GDM1 (cell line): ENCODE results near the gene ADGRF1.
"Not testable (repeated sequence)": the region's sequence is repeated elsewhere in the genome, so short reads cannot be mapped to it uniquely, and the experiment has no call there.

Experiments used
- DNase-seq: peaks from one replicate; lab custom pipeline; 2025; lab: John Stamatoyannopoulos, UW

ADGRF1 gene

GRCh38 chr6:47022191-47022590 lies 19.9 kb downstream of the ADGRF1 start:
- no peak for DNase-seq

- DNase-seq, result no peak
Measured at GRCh38 chr6:47019941-47020340, 22.2 kb downstream of the ADGRF1 start.

DNA sequence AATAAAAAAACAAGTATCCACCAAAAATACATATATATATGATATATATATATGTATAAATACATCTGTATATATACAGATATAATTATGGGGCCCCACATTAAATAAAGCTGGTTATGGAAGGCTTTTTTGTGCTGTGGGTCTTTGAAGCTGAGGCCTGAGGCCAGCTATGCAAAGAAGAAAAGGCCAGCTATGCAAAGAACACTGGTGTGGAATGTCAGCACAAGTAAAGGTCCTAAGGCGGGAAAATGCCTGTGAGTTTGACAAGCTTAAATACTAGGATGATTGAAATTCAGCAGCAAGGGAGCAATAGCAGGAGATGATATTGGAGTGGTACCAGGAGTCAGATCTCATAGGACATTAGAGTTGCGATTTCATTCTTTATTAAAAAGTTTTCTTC lies 25.2 kb downstream of the ADGRF1 start:
- DNase-seq, result no peak

DNA sequence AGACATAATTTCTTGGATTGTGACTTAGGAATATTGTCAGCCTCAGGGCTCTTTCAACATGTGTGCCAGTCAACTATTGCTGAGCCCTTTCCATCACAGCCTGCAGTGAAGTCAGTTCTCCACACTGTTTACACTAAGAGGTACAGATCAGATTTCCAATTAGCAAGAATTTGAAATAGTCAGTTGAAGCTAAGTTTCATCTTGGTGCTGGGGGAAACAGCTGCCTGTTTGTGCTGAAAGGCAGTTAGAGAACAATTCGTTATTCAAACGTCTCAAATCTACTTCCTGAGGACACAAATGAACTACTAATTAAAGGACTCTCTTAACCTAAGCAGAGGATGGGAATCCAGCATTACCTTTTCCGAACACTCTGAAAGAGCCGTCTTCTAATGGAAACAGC lies 25.9 kb downstream of the ADGRF1 start:
- DNase-seq, result no peak

DNA sequence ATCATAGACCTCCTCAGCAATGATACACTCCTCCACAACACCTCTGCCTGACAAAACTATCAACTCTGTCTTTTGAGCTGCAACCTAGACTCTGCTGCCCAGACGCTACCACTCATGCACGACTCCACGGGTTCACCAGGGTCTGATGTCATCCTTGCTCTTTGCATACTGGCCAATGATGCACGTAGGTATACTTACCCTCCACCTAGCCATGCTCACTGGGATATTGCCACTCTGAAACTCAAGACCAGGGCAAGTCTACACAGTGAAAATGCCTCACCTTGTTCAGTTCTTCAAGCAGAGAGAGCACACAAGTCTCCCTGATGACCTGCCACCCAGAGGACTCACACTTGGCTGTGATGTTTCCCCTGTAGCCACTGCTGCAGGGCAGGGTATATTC lies 27.7 kb downstream of the ADGRF1 start:
- no peak for DNase-seq

GRCh38 chr6:47009583-47009982 lies 32.5 kb downstream of the ADGRF1 start:
- DNase-seq, result no peak

- DNase-seq, result no peak
Measured at GRCh38 chr6:47008397-47008763, 33.8 kb downstream of the ADGRF1 start.

DNA sequence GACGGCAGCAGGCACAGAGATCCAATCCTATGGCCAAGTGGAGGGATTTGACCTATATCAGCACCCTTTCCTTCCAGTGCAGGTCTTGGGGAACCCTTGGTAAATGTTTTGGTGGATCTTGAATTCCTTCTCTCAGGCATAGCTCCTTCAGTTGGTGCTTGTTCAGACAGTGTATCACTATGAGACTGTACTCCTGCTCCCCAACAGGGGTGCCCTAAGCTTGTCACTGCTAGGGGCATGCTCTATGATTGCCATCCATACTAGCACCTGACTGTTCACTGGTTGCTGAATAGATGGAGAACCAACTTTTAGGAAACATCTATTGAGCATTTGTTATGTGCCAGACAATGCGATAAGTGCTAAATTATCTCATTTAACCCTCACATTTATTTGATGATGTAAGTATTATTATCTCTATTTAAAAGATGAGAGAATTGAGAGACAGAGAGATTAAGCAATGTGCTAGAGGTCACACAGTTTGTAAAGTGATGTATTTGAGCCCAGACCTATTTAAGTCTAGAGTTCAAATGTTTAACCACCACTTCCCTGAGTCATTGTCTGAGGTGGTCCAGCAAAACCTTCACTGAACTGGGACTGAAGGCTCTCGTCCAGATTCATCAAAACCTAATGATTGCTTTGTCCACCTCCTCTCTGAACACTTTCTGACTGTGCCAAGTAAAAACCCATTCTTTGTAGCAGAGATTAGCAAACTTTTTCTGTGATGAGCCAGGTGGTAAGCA lies 34.3 kb downstream of the ADGRF1 start:
- no peak for DNase-seq

DNA sequence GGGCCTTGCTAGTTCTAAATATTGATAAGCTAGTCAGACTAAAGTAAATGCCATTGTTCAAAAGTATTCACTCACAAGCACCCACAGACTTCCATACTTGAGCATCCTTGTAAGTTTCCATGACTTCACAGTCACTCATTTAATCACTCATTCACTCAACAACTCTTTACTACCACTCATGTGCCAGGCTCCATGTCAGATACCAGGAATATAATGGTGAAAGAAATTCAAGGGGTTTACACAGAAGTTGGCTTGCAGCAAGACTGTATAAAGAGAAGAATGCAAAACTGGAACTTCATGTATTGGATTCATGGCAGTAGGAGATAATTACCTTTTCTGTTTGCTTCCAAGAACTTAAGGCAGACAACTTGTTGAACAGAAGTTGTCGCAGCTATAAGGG lies 36.6 kb downstream of the ADGRF1 start:
- no peak for DNase-seq

DNA sequence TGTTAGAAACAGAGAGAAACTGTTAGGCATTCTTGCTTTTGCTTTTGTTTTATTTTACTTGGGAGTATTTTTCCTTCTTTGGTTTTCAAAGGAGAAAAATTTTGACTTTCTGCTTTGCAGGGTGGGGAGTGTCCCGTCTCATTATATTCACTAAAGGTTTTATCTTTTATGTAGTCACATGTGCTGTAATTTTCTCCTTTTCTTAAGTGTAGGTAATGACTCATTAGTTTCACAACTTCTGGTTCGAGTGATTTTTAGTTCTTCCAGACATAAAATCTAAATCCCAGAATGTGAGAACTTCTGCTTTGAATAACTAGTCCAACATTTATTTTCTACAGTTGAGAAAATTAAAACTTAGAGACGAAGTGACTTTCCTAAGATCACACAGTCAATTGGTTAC lies 37.7 kb downstream of the ADGRF1 start:
- DNase-seq, result no peak

DNA sequence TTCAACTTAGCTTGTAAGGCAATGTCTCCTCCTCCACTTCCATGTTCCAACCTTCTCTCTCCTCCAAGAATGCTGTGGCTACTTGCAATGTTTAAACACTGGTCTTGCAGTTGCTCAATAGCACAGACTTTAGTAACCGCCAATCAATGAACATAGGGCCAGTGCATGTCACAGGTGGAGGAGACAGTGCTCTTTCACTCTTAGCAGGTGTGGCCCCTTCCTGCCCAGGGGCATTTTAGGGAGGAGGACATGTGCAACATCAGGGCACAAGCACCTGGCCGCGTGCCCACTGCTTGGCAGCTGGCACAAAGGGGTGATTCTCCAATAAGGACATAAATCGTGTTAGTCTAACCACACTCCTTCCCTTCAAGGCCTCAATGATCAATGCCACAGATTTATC lies 41.3 kb downstream of the ADGRF1 start:
- no peak for DNase-seq

- no peak for DNase-seq
Measured at GRCh38 chr6:46998436-46999017, 43.6 kb downstream of the ADGRF1 start.

GRCh38 chr6:46997646-46998045 lies 44.5 kb downstream of the ADGRF1 start:
- no peak for DNase-seq

GRCh38 chr6:46996860-46997641 lies 45.1 kb downstream of the ADGRF1 start:
- DNase-seq, result no peak

DNA sequence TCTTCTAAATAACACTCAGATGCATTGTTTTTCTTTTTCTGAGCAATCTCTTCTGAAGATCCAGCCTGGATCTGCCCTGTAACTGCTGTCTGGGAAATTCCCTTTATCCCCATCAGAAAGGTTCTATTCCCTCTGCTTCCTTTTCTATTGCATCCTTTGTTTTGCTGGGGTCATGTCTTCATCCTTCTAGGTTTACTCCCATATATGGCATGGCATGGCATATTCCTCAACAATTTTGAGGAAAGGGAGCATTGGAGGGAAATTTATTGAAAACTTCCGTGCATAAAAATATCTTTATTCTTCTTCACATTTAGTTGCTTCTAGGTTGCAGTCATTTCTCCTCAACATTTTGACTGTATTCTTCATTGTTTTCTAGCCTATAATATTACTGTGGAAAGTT lies 47.2 kb downstream of the ADGRF1 start:
- DNase-seq, result no peak

GRCh38 chr6:46993846-46994245 lies 48.3 kb downstream of the ADGRF1 start:
- no peak for DNase-seq

DNA sequence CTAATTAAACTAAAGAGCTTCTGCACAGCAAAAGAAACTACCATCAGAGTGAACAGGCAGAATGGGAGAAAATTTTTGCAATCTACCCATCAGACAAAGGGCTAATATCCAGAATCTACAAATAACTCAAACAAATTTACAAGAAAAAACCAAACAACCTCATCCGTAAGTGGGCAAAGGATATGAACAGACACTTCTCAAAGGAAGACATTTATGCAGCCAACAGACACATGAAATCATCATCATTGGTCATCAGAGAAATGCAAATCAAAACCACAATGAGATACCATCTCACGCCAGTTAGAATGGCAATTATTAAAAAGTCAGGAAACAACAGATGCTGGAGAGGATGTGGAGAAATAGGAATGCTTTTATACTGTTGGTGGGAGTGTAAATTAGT lies 49.7 kb downstream of the ADGRF1 start:
- not testable (repeated sequence) for DNase-seq

DNA sequence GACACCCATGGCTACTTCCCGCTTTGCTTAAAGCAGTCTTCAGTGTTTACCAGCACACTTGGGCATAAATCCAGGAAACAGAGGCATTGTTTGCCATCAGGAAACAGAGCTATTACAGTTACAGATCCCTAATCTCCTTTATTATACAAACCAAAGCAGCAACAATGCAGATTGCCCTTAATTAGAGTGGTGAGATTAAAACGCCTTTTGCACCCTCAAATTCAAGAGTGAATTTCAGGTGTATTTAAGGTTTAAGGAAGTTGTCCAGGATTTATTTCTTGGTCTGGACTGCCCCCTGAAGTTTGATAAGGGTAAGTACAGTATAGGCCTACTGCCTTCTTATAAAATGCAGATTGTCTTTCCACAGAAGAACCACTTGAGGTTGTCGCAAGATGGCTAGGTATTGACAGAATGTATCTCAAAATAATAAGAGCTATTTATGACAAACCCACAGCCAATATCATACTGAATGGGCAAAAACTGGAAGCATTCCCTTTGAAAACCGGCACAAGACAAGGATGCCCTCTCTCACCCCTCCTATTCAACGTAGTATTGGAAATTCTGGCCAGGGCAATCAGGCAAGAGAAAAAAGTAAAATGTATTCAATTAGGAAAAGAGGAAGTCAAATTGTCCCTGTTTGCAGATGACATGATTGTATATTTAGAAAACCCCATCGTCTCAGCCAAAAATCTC lies 51.2 kb downstream of the ADGRF1 start:
- DNase-seq, result peak; percentile 5

DNA sequence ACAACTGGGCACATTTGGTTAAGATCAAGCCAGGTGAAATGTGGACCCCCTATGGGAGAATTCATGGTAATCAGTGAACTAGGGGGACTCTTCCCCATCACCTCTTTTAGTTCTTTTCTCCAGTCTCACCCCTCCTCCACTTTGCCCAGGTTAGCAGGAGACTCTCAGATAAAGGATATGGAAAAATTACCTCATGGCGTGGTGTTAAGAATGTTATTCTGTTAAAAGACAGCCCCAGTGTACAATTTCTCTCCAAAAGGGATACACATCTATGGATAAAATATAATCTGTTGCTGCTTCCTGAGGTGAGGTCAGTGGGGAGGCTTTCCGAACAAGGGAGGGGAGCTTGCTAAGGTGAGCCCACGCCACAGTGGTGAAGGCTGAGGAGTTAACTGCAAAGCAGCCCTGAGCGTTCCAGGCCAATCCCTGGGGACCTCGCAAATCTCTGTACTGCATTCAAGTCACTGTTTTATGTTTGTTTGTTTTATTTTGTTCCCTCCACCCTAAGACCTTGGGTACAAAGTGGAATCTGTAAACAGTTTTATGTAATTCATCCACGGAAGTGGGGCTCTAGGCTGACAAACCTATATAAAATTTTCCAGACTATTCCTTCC lies 52.0 kb downstream of the ADGRF1 start:
- DNase-seq, result no peak

- DNase-seq, result no peak
Measured at GRCh38 chr6:46989398-46989797, 52.7 kb downstream of the ADGRF1 start.

DNA sequence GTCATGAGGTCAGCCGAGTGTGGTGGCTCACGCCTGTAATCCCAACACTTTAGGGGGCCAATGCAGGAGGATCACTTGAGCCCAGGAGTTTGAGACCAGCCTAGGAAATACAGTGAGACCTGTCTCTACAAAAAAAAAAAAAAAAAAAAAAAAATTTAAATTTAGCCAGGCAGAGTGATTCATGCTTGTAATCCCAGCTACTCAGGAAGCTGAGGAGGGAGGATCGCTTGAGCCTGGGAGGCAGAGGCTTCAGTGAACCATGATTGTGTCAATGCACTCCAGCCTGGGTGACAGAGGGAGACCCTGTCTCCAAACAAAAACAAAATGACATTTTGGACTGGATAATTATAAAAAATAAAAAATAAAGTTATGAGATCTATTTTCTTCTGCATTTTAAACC lies 56.2 kb downstream of the ADGRF1 start:
- no peak for DNase-seq

GRCh38 chr6:46983007-46983411 lies 59.1 kb downstream of the ADGRF1 start:
- no peak for DNase-seq
